OCI-LY7 (cell line): ENCODE measurements around the gene KLF11. TPM values are rescaled to one million over a fixed set of nuclear protein-coding genes. Genes with fewer than 3 reads are reported as not detected.

Source experiments
- BruUV-seq: library from RNA; stranded (reverse); fragments of 400-500 nt; replicated peaks from 2 replicates; lab custom pipeline; 2021; lab: Mats Ljungman, UMichigan
- CTCF ChIA-PET: fragments of 300-600 bp; sonication (Branson Sonifier 250); formaldehyde crosslinking; loops from one replicate; lab custom pipeline; 2022; ENCODE audit warnings: antibody characterized with exemption; ENCODE audit not compliant: unreplicated experiment; lab: Charles Lee
- POLR2A ChIA-PET: fragments of 300-600 bp; sonication (Branson Sonifier 250); formaldehyde crosslinking; loops from one replicate; lab custom pipeline; 2022; ENCODE audit warnings: antibody characterized with exemption; lab: Charles Lee
- DNase-seq: peaks from one replicate; pipeline ENCODE4 v3.0.0-alpha.2; 2015; ENCODE audit warnings: low spot score
- H2AFZ ChIP-seq: fragments of 200-600 bp; sonication (generic), shearing (Covaris generic); 2 replicates; pipeline ENCODE4 v1.6.1; 2014; ENCODE audit warnings: mild to moderate bottlenecking, antibody characterized with exemption, low read length, moderate library complexity
- H3K27ac ChIP-seq: fragments of 200-600 bp; sonication (generic); 2 replicates; pipeline ENCODE4 v1.5.1; 2014; ENCODE audit warnings: mixed run types, low read depth, mild to moderate bottlenecking, moderate library complexity, low read length, inconsistent platforms; ENCODE audit not compliant: poor library complexity, severe bottlenecking
- H3K36me3 ChIP-seq: fragments of 200-600 bp; sonication (generic); 2 replicates; pipeline ENCODE4 v1.6.1; 2014; ENCODE audit warnings: mild to moderate bottlenecking, antibody characterized with exemption, low read length, moderate library complexity, mixed read lengths; ENCODE audit not compliant: insufficient read depth
- H3K4me1 ChIP-seq: fragments of 200-600 bp; sonication (generic); 2 replicates; pipeline ENCODE4 v1.5.1; 2014; ENCODE audit warnings: mild to moderate bottlenecking, low read length; ENCODE audit not compliant: insufficient read depth, poor library complexity, severe bottlenecking
- H3K4me2 ChIP-seq: fragments of 200-600 bp; sonication (generic); 2 replicates; pipeline ENCODE4 v1.6.1; 2014; ENCODE audit warnings: mild to moderate bottlenecking, low read length
- H3K4me3 ChIP-seq: fragments of 200-600 bp; sonication (generic); 2 replicates; pipeline ENCODE4 v1.5.1; 2014; ENCODE audit warnings: mild to moderate bottlenecking, low read depth, low read length; ENCODE audit not compliant: poor library complexity, severe bottlenecking
- H3K79me2 ChIP-seq: fragments of 200-600 bp; sonication (generic); 2 replicates; pipeline ENCODE4 v1.6.1; 2016; ENCODE audit warnings: low read depth, mild to moderate bottlenecking, low read length, moderate library complexity, mixed read lengths; ENCODE audit not compliant: insufficient read depth
- H3K9me2 ChIP-seq: fragments of 200-600 bp; sonication (generic); 2 replicates; pipeline ENCODE4 v1.6.1; 2016; ENCODE audit warnings: mild to moderate bottlenecking, low read length, mixed read lengths; ENCODE audit not compliant: insufficient read depth
- H3K9me3 ChIP-seq: fragments of 200-600 bp; sonication (generic); 2 replicates; pipeline ENCODE4 v1.6.1; 2014; ENCODE audit warnings: mild to moderate bottlenecking, mixed run types, low read length, mixed read lengths
- H4K20me1 ChIP-seq: fragments of 200-600 bp; sonication (generic); 2 replicates; pipeline ENCODE4 v1.6.1; 2014; ENCODE audit warnings: mild to moderate bottlenecking, antibody characterized with exemption, low read length, moderate library complexity, mixed read lengths; ENCODE audit not compliant: insufficient read depth
- CTCF ChIP-seq: fragments of 200-600 bp; sonication (generic); conservative IDR thresholded peaks from 2 replicates; pipeline ENCODE4 v1.5.1; 2014; ENCODE audit warnings: mild to moderate bottlenecking, antibody characterized with exemption, low read length, moderate library complexity, mixed read lengths
- EZH2phosphoT487 ChIP-seq: fragments of 200-600 bp; sonication (generic); IDR thresholded peaks from 2 replicates; pipeline ENCODE4 v1.6.1; 2018; ENCODE audit warnings: low read depth, borderline replicate concordance, mild to moderate bottlenecking, mixed run types, antibody characterized with exemption, low read length, moderate library complexity, mixed read lengths
- intact Hi-C: fragments of 100-400 bp; cut with micrococcal nuclease; formaldehyde crosslinking; loops from one replicate; pipeline ENCODE4 v1.10.0; 2022; ENCODE audit not compliant: unreplicated experiment
- total RNA-seq, 2 experiments: library from RNA; depleted of rRNA in 1 of 2; stranded (reverse); fragments of >200 nt in 1 of 2; shearing (Covaris generic) in 1 of 2; gene quantifications; 2 replicates each; pipeline ENCODE4 v1.2.3, GENCODE V29; 2014 to 2022

KLF11 gene
- total RNA-seq, 2 experiments from 2014 or later = 6.5 to 14.9 TPM

- intact Hi-C loops = no loop called here
- POLR2A ChIA-PET = no interaction called here
- no TSS peak for BruUV-seq
- H3K9me3 ChIP-seq = no peaks in the 10 kb centered on the region
- no peak for DNase-seq
- no peaks in the 10 kb centered on the region for H3K36me3 ChIP-seq
- no peaks in the 10 kb centered on the region for H4K20me1 ChIP-seq
- no peaks in the 10 kb centered on the region for H3K79me2 ChIP-seq
- H2AFZ ChIP-seq = no peak overlapping the region
- TF ChIP-seq EZH2phosphoT487 = no peak
- no peak overlapping the region for H3K4me2 ChIP-seq
- no peaks in the 10 kb centered on the region for H3K4me1 ChIP-seq
- no peak overlapping the region for H3K4me3 ChIP-seq
- no peaks in the 10 kb centered on the region for H3K9me2 ChIP-seq
- CTCF ChIA-PET = no interaction called here
- no peak overlapping the region for H3K27ac ChIP-seq
Observed at GRCh38 chr2:10016802-10017258, 26.5 kb upstream of the KLF11 start.

- ChIA-PET POLR2A (no interaction called here), CTCF (no interaction called here)
- BruUV-seq = no TSS peak
- no peak overlapping the region for H3K27ac ChIP-seq
- no peaks in the 10 kb centered on the region for H3K9me2 ChIP-seq
- no peaks in the 10 kb centered on the region for H3K4me1 ChIP-seq
- H3K4me3 ChIP-seq = no peak overlapping the region
- no peaks in the 10 kb centered on the region for H3K79me2 ChIP-seq
- TF ChIP-seq EZH2phosphoT487 (no peak), CTCF (no peak)
- no peak overlapping the region for H3K4me2 ChIP-seq
- H3K36me3 ChIP-seq = no peaks in the 10 kb centered on the region
- H2AFZ ChIP-seq = no peak overlapping the region
- H4K20me1 ChIP-seq = no peaks in the 10 kb centered on the region
- DNase-seq = no peak
- H3K9me3 ChIP-seq = no peaks in the 10 kb centered on the region
- intact Hi-C loops = no loop called here
Observed at GRCh38 chr2:10017313-10017941, 25.9 kb upstream of the KLF11 start.

GRCh38 chr2:10019174-10019573 lies 24.2 kb upstream of the KLF11 start:
- BruUV-seq = no TSS peak
- Histone ChIP-seq H3K4me3 (no peak overlapping the region), H3K9me3 (no peaks in the 10 kb centered on the region), H3K36me3 (no peaks in the 10 kb centered on the region), H2AFZ (no peak overlapping the region), H3K9me2 (no peaks in the 10 kb centered on the region), H3K79me2 (no peaks in the 10 kb centered on the region), H4K20me1 (no peaks in the 10 kb centered on the region), H3K27ac (no peak overlapping the region), H3K4me1 (no peaks in the 10 kb centered on the region), H3K4me2 (no peak overlapping the region)
- DNase-seq = no peak
- intact Hi-C loops = no loop called here
- no peak for TF ChIP-seq CTCF
- no peak for TF ChIP-seq EZH2phosphoT487
- CTCF ChIA-PET = no interaction called here
- POLR2A ChIA-PET = no interaction called here
